Stimulated activated CD8-positive, alpha-beta memory T cell treated with anti-CD3 and anti-CD28 coated beads, Interleukin-4, amount 100 ng/mL, for 48 hours (primary cell): ENCODE results near the gene PARD3.

Experiments
- DNase-seq: peaks from one replicate; pipeline ENCODE4 v3.0.0-alpha.2; 2020

The PARD3 gene

DNA sequence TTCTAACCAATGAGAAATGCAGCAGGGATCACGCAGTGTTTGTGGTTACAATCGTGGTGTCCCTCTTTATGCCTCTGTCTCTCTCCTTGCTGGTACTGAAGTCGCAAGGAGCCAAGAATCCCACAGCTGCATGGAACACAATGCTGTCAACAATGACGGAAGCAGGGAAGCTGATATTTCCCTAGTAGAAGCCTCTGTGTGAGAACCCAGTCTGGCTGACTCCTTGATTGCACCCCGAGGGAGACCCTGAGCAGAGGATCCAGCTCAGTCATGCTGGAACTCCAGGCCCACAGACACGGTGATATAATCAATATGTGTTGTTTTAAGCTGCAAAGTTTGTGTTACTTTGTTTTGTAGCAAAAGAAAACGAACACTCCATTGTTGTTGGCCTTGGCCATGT is 677.9 kb downstream of the PARD3 start:
- no peak for DNase-seq

DNA sequence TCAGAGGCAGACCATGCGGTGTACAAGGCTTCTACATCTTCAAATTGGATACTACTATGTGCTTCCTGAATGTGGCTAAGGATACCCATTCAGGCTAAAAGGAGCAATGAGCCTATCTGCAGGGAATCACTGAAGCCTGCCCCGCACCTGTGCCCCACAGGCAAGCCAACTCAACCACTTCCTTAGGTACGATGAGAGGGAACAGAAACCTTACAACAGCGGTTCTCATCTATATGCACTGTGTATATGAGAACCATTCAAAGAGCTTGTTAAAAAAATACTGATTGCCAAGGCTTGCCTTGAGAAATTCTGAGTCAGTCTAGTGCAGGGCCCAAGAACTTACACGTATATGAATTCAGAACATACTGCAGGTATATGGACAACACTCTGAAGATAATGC is 679.6 kb downstream of the PARD3 start:
- no peak for DNase-seq

GRCh38 chr10:34134602-34135001 is 680.5 kb downstream of the PARD3 start:
- DNase-seq, result no peak

DNA sequence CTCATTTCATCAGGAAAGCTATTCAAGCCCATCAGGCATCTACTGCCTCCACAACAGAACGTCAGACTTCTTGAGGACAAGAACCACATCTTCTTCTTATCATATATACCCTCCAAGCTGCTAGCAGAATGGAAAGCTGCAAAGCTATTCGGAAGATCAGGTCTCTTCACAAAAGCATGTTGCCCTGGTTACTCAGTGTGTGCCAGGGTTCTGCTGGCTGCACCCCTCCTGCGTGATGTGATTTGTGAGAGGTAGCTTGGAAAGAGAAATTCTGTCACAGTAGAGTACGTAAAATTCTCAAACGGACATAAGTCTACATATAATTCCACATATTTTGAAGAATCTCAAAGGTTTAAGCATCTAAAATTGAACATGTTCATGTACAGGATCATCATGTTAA is 681.7 kb downstream of the PARD3 start:
- DNase-seq, result no peak

- no peak for DNase-seq
Observed at GRCh38 chr10:34131152-34131551, 683.9 kb downstream of the PARD3 start.

- DNase-seq, result no peak
Observed at GRCh38 chr10:34127676-34128075, 687.4 kb downstream of the PARD3 start.

GRCh38 chr10:34126371-34127151 is 688.5 kb downstream of the PARD3 start:
- DNase-seq, result no peak

DNA sequence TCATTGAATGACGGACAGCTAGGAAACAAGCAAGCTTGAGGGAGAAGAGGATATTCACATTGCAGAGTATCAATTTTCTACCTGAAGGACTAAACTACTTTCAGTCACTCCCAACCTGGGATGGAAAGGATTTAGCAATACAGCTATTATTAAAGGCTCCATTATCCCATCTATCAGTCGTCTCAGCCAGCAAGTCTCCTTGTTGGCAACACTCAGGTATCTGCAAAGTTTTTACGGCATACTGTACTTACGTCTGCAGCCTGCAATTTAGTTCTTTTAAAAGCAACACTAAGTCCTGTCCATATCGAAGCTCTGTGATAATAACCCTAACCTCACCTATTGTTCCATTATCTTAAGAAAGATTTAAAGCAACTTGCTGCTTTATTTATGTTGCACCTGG is 689.4 kb downstream of the PARD3 start:
- DNase-seq, result no peak

GRCh38 chr10:34124522-34125035 is 690.5 kb downstream of the PARD3 start:
- DNase-seq, result no peak

DNA sequence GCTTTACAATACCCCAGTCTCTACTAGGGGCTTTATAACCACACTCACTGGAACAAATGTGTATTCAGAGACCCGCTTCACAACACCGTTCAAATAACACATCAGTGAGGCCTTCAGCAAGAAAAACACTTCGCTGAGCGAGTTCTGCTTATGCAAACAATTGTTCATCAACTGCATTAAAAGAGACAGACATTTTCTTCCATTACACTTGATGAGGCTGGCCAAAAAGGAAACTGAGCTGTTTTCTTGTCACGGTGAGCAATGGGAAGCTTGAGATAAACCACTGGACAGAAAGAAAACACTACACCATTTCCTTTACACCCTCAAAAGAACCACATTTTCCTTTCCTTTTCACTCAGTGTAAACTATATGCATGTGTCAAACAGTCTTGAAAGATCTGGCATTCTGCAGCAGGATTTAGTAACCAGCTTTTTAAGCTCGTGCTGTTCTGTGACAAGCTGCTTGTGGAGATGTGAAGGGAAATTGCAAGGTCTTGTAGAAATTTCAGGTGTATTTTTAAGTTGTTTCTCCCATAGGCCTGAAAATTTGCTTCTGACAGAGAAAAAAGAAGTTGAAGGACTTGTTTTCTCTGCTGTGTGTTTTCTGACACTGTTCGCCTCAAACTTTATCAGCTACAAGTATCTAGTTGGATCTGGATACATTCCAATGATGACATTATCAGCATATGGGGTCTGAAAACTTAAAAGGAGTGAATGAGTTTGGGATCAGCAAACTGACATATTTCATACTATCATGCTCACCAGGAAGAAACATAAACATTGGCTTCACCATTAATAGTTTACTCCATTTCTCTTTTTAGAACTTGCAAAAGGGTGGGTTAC is 693.1 kb downstream of the PARD3 start:
- no peak for DNase-seq

GRCh38 chr10:34121125-34121753 is 693.9 kb downstream of the PARD3 start:
- no peak for DNase-seq

DNA sequence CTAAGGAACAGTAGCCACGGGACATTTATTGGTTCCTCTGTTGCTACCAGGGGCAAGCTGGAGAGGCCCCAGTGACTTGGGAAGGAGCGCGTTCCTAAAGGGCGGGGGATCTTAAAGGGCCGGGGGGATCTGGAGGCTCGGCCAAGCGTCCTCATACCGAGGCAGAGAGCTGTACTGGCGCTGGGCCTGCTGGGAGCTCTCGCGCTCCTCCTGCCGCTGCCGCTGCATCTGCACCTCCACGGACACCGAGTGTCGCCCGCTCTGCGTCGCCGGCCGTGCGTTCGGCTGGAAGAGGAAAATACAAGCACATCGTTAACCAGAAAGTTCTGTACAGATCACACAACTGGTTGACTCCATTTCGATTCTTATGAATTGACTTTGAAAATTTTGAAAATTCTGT is 695.6 kb downstream of the PARD3 start:
- no peak for DNase-seq

DNA sequence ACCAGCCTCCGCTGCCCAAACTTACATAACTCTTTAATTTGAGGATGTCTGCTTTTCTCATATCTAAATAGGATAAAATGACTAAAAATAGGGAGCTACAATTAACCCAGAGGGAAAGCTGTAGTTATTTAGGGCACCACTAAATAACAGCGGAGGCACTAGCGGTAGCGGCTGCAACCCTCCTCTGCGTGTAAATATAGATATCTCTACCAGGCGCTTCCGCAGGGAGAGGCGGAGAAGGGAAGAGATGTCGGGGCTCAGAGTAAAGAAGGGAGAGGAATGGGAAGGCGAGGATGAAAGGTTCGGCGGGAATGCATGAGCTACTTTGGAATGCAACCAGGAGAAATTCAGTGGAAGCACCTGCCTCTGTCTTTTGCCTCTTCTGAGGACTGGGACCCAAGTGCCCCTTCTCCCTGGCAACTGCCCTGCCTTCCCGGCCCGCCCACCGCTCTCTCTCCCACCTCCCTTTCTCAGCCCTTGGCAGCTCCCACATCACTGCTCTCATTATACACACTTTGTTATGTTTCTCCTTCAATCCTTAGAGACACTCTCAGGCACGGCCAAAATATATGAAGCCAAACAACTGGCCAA is 698.3 kb downstream of the PARD3 start:
- DNase-seq, result no peak

- DNase-seq, result no peak
Observed at GRCh38 chr10:34116220-34116641, 698.9 kb downstream of the PARD3 start.

- no peak for DNase-seq
Observed at GRCh38 chr10:34114914-34115313, 700.2 kb downstream of the PARD3 start.

GRCh38 chr10:34113504-34114225 is 701.4 kb downstream of the PARD3 start:
- no peak for DNase-seq

- no peak for DNase-seq
Observed at GRCh38 chr10:34112171-34112782, 702.8 kb downstream of the PARD3 start.

DNA sequence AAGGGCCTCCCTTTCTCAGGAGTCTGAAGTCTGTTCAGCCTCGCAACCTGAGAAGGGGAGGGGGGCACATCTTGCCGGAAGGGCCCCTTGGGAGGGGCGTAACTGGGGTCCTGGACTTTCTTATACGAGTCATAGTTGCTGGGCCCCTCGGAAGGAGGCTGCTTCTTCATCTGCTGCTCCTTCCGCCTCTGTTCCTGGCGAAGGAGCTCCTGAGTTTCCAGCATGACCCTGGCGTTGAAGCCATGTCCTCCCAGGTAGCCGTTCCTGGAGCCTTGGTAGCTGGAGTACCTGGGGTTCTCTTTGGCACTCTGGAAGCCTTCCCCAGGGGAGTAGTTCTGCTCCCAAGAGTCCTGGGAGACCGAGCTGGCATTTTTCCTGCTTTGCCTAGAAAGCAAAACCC is 703.9 kb downstream of the PARD3 start:
- DNase-seq, result no peak

- no peak for DNase-seq
Observed at GRCh38 chr10:34109952-34110702, 705.0 kb downstream of the PARD3 start.

- DNase-seq, result no peak
Observed at GRCh38 chr10:34109495-34109894, 705.6 kb downstream of the PARD3 start.
